ENCODE results near the gene DDX18.

- TF ChIP-seq MAFK (IDR thresholded peaks at IDR 0.05; ENCODE audit: low read depth, low read length) (no peak), POLR2A (IDR thresholded peaks at IDR 0.05; ENCODE audit: low read depth, low read length) (no peak), CTCF (conservative IDR thresholded peaks at IDR 0.05; ENCODE audit: low read depth, low read length) (no peak), SMC3 (IDR thresholded peaks at IDR 0.05; ENCODE audit: low read depth, low read length) (no peak), RAD21 (IDR thresholded peaks at IDR 0.05; ENCODE audit: low read length) (no peak), RCOR1 (IDR thresholded peaks at IDR 0.05; ENCODE audit: insufficient replicate concordance, low read length) (no peak), MXI1 (IDR thresholded peaks at IDR 0.05; ENCODE audit: borderline replicate concordance, low read depth, low read length) (no peak), CEBPB (IDR thresholded peaks at IDR 0.05; ENCODE audit: low read depth, low read length) (no peak), RFX5 (IDR thresholded peaks at IDR 0.05; ENCODE audit: low read depth, low read length) (no peak)
Measured at GRCh38 chr2:117801826-117802225, 12.7 kb upstream of the DDX18 start.
